SK-N-SH treated with all-trans-retinoic acid at 6 μM for 48 hours (cell line): ENCODE data around the gene LIN7A.

ENCODE experiments used
- BACH2 ChIP-seq: fragments of 250-450 bp; sonication (Bioruptor Pico); IDR thresholded peaks from 2 replicates; pipeline ENCODE4 v1.9.0; 2021; ENCODE audit warnings: mild to moderate bottlenecking, borderline replicate concordance
- ESRRG ChIP-seq: fragments of 250-450 bp; sonication (Bioruptor Pico); IDR thresholded peaks from 2 replicates; pipeline ENCODE4 v1.6.1; 2021; ENCODE audit warnings: mild to moderate bottlenecking
- ISL1 ChIP-seq: fragments of 250-450 bp; sonication (Bioruptor Pico); IDR thresholded peaks from 2 replicates; pipeline ENCODE4 v2.1.2; 2022; ENCODE audit warnings: mild to moderate bottlenecking, moderate library complexity
- RARB ChIP-seq: fragments of 250-450 bp; sonication (Bioruptor Pico); IDR thresholded peaks from 2 replicates; pipeline ENCODE4 v1.8.0; 2021; ENCODE audit warnings: mild to moderate bottlenecking, moderate library complexity

DNA sequence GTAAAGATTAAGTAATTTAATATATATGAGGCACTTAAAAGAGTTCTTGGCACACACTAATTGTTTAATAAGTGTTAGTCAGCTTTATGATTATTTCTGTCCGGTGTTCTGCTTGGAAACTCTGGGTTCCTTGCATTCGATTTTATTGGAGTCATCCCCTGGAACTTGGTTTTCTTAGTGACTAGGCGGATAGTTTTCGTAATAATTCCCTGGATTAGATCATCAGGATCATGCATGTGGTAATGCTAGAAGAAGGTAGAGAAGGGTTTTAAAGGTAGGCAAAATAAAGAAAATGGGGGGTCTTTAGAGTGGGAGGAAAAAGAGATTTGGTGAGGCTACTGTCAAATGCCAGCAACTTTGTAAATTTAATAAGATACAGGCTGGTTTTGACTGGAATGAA, 132.6 kb downstream of the LIN7A start:
- no peak for TF ChIP-seq ESRRG (CRISPR knock-in tag)
- TF ChIP-seq ISL1, result no peak
- TF ChIP-seq BACH2, result no peak
- TF ChIP-seq RARB, result no peak
